HEK293 (cell line): ENCODE results near the gene POLR3B.

ENCODE experiments used
- YY1 ChIP-seq: fragments of 450-650 bp; formaldehyde crosslinking; IDR thresholded peaks from 2 replicates; pipeline ENCODE4 v1.5.1; 2018; ENCODE audit warnings: missing biosample characterization, missing genetic modification characterization
- ZBTB21 ChIP-seq: fragments of 450-650 bp; formaldehyde crosslinking; IDR thresholded peaks from 2 replicates; pipeline ENCODE4 v1.5.1; 2017; ENCODE audit warnings: missing biosample characterization, missing genetic modification characterization
- ZIC2 ChIP-seq: fragments of 450-650 bp; formaldehyde crosslinking; IDR thresholded peaks from 2 replicates; pipeline ENCODE4 v1.5.1; 2016; ENCODE audit warnings: missing biosample characterization, missing genetic modification characterization
- ZNF112 ChIP-seq: fragments of 450-650 bp; formaldehyde crosslinking; IDR thresholded peaks from 2 replicates; pipeline ENCODE4 v1.5.0; 2017; ENCODE audit warnings: missing biosample characterization, missing genetic modification characterization
- ZNF341 ChIP-seq: fragments of 450-650 bp; formaldehyde crosslinking; IDR thresholded peaks from 2 replicates; pipeline ENCODE4; 2016; ENCODE audit warnings: low read depth, missing biosample characterization, missing genetic modification characterization
- ZNF404 ChIP-seq: fragments of 450-650 bp; formaldehyde crosslinking; IDR thresholded peaks from 2 replicates; pipeline ENCODE4 v1.5.1; 2017; ENCODE audit warnings: missing biosample characterization, missing genetic modification characterization
- ZNF501 ChIP-seq: fragments of 450-650 bp; formaldehyde crosslinking; IDR thresholded peaks from 2 replicates; pipeline ENCODE4 v1.5.1; 2016; ENCODE audit warnings: missing biosample characterization, missing genetic modification characterization
- ZNF549 ChIP-seq: fragments of 450-650 bp; IDR thresholded peaks from 2 replicates; pipeline ENCODE4 v1.5.1; 2018; ENCODE audit warnings: missing biosample characterization, missing genetic modification characterization, mild to moderate bottlenecking, inconsistent platforms, moderate library complexity
- ZNF596 ChIP-seq: fragments of 450-650 bp; IDR thresholded peaks from 2 replicates; pipeline ENCODE4 v1.5.0; 2018; ENCODE audit warnings: missing biosample characterization, mild to moderate bottlenecking, missing genetic modification characterization, moderate library complexity
- ZNF692 ChIP-seq: fragments of 450-650 bp; formaldehyde crosslinking; IDR thresholded peaks from 2 replicates; pipeline ENCODE4 v1.5.1; 2016; ENCODE audit warnings: missing biosample characterization, missing genetic modification characterization
- ZSCAN30 ChIP-seq: fragments of 450-650 bp; IDR thresholded peaks from 2 replicates; pipeline ENCODE4 v1.5.1; 2018; ENCODE audit warnings: missing biosample characterization, mild to moderate bottlenecking, missing genetic modification characterization, moderate library complexity
- TF ChIP-seq, protein P1 (sequence below): fragments of 450-650 bp; formaldehyde crosslinking; IDR thresholded peaks from 2 replicates; pipeline ENCODE4 v1.5.1; 2016; ENCODE audit warnings: missing biosample characterization, missing genetic modification characterization
- TF ChIP-seq, protein P2 (sequence below): IDR thresholded peaks from 2 replicates; pipeline ENCODE4 v1.6.1; 2011; ENCODE audit warnings: mild to moderate bottlenecking, low read depth, low read length, borderline replicate concordance

GRCh38 chr12:106508966-106509365, 151.4 kb downstream of the POLR3B start:
- TF ChIP-seq, protein P1, sequence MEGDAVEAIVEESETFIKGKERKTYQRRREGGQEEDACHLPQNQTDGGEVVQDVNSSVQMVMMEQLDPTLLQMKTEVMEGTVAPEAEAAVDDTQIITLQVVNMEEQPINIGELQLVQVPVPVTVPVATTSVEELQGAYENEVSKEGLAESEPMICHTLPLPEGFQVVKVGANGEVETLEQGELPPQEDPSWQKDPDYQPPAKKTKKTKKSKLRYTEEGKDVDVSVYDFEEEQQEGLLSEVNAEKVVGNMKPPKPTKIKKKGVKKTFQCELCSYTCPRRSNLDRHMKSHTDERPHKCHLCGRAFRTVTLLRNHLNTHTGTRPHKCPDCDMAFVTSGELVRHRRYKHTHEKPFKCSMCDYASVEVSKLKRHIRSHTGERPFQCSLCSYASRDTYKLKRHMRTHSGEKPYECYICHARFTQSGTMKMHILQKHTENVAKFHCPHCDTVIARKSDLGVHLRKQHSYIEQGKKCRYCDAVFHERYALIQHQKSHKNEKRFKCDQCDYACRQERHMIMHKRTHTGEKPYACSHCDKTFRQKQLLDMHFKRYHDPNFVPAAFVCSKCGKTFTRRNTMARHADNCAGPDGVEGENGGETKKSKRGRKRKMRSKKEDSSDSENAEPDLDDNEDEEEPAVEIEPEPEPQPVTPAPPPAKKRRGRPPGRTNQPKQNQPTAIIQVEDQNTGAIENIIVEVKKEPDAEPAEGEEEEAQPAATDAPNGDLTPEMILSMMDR (tag by site-specific recombination), result no peak
- TF ChIP-seq ZBTB21 (tag by site-specific recombination) (no peak), ZNF404 (tag by site-specific recombination) (no peak), ZNF596 (tag by site-specific recombination) (no peak), ZNF341 (tag by site-specific recombination) (no peak), ZNF549 (tag by site-specific recombination) (no peak), YY1 (no peak), ZNF501 (tag by site-specific recombination) (no peak), ZSCAN30 (tag by site-specific recombination) (no peak), ZNF112 (tag by site-specific recombination) (no peak), ZIC2 (tag by site-specific recombination) (no peak), ZNF692 (no peak)
- TF ChIP-seq, protein P2, sequence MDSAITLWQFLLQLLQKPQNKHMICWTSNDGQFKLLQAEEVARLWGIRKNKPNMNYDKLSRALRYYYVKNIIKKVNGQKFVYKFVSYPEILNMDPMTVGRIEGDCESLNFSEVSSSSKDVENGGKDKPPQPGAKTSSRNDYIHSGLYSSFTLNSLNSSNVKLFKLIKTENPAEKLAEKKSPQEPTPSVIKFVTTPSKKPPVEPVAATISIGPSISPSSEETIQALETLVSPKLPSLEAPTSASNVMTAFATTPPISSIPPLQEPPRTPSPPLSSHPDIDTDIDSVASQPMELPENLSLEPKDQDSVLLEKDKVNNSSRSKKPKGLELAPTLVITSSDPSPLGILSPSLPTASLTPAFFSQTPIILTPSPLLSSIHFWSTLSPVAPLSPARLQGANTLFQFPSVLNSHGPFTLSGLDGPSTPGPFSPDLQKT, result no peak
